Skeletal muscle tissue (tissue), 4 donors: ENCODE results near the gene CNEP1R1. TPM values are rescaled to one million over a fixed set of nuclear protein-coding genes. Genes with fewer than 3 reads are reported as not detected.

ENCODE experiments used
- H3K27ac ChIP-seq: one replicate; pipeline ENCODE4 v1.7.0; 2013; ENCODE audit warnings: mild to moderate bottlenecking, low read depth, low read length, inconsistent platforms
- H3K27me3 ChIP-seq, 3 donors: one replicate each; pipeline ENCODE4 v1.7.0; 2013; ENCODE audit warnings: low read length in 3 of 3; ENCODE audit not compliant: control insufficient read depth in 3 of 3, insufficient read depth in 3 of 3
- H3K36me3 ChIP-seq, 3 donors: one replicate each; pipeline ENCODE4 v1.7.0; 2013; ENCODE audit warnings: low read length in 3 of 3; ENCODE audit not compliant: control insufficient read depth in 3 of 3, insufficient read depth in 3 of 3
- H3K4me1 ChIP-seq, 3 donors: one replicate each; pipeline ENCODE4 v1.7.0; 2013; ENCODE audit warnings: low read length in 3 of 3, mild to moderate bottlenecking in 3 of 3; ENCODE audit not compliant: control insufficient read depth in 3 of 3, insufficient read depth in 3 of 3
- H3K4me3 ChIP-seq, 3 donors: one replicate each; pipeline ENCODE4 v1.7.0; 2013; ENCODE audit warnings: low read length in 3 of 3
- H3K9ac ChIP-seq, 3 donors: one replicate each; pipeline ENCODE4 v1.7.0; 2013; ENCODE audit warnings: low read length in 3 of 3, mild to moderate bottlenecking in 3 of 3, moderate library complexity in 2 of 3, low read depth in 1 of 3
- H3K9me3 ChIP-seq, 3 donors: one replicate each; pipeline ENCODE4 v1.7.0; 2013; ENCODE audit warnings: low read length in 3 of 3; ENCODE audit not compliant: control insufficient read depth in 3 of 3
- total RNA-seq: library from RNA; depleted of rRNA; stranded (reverse); fragments of >200 nt; gene quantifications from one replicate; pipeline ENCODE4 v1.2.3, GENCODE V29; 2014
- donor health status: Osteomylitis.

Gene CNEP1R1
- total RNA-seq, 1 donor from 2014 or later, result 34.4 TPM

- no peaks in the 10 kb centered on the region for H3K9me3 ChIP-seq
- no peak overlapping the region for H3K4me3 ChIP-seq
- peaks cover 22 to 28% (median 26%) of the 10 kb centered on the region in 3 donors for H3K4me1 ChIP-seq
- peak overlapping the region in 1 of 3 donors; percentile 26 for H3K9ac ChIP-seq
- H3K36me3 ChIP-seq, result peaks cover 8 to 22% (median 19%) of the 10 kb centered on the region in 3 donors
- H3K27ac ChIP-seq, result no peak overlapping the region
- no peaks in the 10 kb centered on the region for H3K27me3 ChIP-seq
Observed at GRCh38 chr16:50068550-50068949, 43.5 kb downstream of the CNEP1R1 start.

- no peak overlapping the region for H3K27ac ChIP-seq
- H3K9me3 ChIP-seq, result no peaks in the 10 kb centered on the region
- H3K27me3 ChIP-seq, result no peaks in the 10 kb centered on the region
- no peak overlapping the region for H3K9ac ChIP-seq
- peaks cover 22 to 28% (median 26%) of the 10 kb centered on the region in 3 donors for H3K4me1 ChIP-seq
- peaks cover 8 to 22% (median 19%) of the 10 kb centered on the region in 3 donors for H3K36me3 ChIP-seq
- no peak overlapping the region for H3K4me3 ChIP-seq
Observed at GRCh38 chr16:50069060-50069459, 44.0 kb downstream of the CNEP1R1 start.

DNA sequence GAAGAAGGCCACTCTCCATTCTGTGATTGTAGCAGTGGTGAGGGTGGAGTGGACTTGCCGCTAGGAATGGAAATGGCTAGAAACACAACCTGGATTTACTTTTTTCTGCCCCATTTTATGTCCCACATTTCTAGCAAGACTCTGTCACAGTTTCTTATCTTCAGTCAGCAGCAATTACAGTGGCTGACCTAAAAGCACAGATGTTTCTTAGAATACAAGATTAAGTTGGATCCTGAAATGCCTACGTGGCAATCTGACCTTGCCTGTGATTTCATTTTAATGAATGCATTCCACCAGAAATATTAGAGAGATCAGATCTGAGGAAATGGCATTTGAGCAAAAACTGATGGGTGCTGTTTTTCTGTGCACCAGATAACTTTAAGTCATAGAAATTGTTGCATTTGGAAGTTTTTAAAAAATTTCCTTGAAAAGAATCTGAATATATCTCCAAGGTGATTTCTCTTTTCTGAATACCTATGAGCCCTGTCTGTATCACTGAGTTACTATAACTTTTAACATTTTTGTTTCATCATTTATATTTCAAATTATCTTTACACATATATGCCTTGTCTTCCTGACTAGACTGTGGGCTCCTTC is 46.1 kb downstream of the CNEP1R1 start:
- Histone ChIP-seq H3K36me3 (peaks cover 10 to 27% (median 19%) of the 10 kb centered on the region in 3 donors), H3K9ac (no peak overlapping the region), H3K27ac (no peak overlapping the region), H3K9me3 (no peaks in the 10 kb centered on the region), H3K4me1 (peaks cover 19 to 28% (median 24%) of the 10 kb centered on the region in 3 donors), H3K27me3 (no peaks in the 10 kb centered on the region), H3K4me3 (no peak overlapping the region)

GRCh38 chr16:50072730-50073129 is 47.7 kb downstream of the CNEP1R1 start:
- H3K36me3 ChIP-seq, result peaks cover 10 to 29% (median 23%) of the 10 kb centered on the region in 3 donors
- no peak overlapping the region for H3K4me3 ChIP-seq
- H3K9ac ChIP-seq, result no peak overlapping the region

DNA sequence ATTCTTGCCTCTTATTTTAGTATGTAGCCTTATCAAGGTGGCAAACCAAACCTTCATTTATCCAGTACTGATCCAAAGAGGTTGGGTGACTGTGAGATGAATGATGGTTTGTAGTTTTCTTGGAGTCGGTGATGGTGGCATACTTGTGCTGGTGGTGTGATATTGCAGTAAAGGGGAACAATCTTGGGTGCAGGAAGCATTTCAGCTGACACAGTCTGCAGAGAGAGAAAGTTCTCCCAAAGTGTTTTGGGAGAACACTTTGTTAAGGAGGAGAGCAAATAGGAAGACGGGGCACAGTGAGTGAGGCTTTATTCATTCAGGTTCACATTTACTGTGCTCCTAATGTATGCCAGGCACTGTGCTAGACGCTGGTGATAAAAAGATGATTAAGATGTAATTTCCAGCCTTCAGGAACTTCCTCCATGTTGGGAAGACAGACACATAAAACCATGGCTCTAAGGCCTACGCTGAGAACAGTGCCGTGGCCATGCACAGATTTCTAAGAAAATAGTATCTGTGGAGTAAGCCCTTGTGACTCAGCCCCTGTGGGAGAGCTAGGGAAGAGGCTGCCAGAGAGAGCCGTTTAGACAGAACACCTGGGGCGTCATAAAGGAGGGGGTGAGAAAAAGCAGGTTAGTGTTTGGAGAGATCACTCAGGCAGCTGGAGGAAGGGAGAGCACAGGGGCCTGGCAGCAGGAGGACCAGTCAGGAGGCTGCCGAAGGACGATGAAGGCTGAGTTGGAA is 54.5 kb downstream of the CNEP1R1 start:
- no peak overlapping the region for H3K27ac ChIP-seq
- H3K4me1 ChIP-seq, result no peaks in the 10 kb centered on the region
- no peaks in the 10 kb centered on the region for H3K27me3 ChIP-seq
- H3K9me3 ChIP-seq, result no peaks in the 10 kb centered on the region
- H3K4me3 ChIP-seq, result no peak overlapping the region
- H3K36me3 ChIP-seq, result peaks cover 24 to 30% (median 29%) of the 10 kb centered on the region in 3 donors
- no peak overlapping the region for H3K9ac ChIP-seq

More at GRCh38 chr16:50072730-50073129, 47.7 kb downstream of the CNEP1R1 start:
- Histone ChIP-seq H3K27me3 (no peaks in the 10 kb centered on the region), H3K9me3 (no peaks in the 10 kb centered on the region), H3K27ac (no peak overlapping the region), H3K4me1 (peaks cover 6 to 13% (median 10%) of the 10 kb centered on the region in 3 donors)

GRCh38 chr16:50081428-50082018 is 56.5 kb downstream of the CNEP1R1 start:
- no peak overlapping the region for H3K9ac ChIP-seq
- no peak overlapping the region for H3K4me3 ChIP-seq
- no peaks in the 10 kb centered on the region for H3K9me3 ChIP-seq
- peaks cover 36 to 46% (median 43%) of the 10 kb centered on the region in 3 donors for H3K36me3 ChIP-seq
- no peaks in the 10 kb centered on the region for H3K27me3 ChIP-seq
- no peak overlapping the region for H3K27ac ChIP-seq
- no peaks in the 10 kb centered on the region for H3K4me1 ChIP-seq

- H3K36me3 ChIP-seq, result peaks cover 45 to 53% (median 52%) of the 10 kb centered on the region in 3 donors
- H3K27ac ChIP-seq, result no peak overlapping the region
- no peaks in the 10 kb centered on the region for H3K9me3 ChIP-seq
- no peaks in the 10 kb centered on the region for H3K4me1 ChIP-seq
- H3K4me3 ChIP-seq, result no peak overlapping the region
- H3K9ac ChIP-seq, result no peak overlapping the region
- no peaks in the 10 kb centered on the region for H3K27me3 ChIP-seq
Observed at GRCh38 chr16:50083996-50084395, 59.0 kb downstream of the CNEP1R1 start.

DNA sequence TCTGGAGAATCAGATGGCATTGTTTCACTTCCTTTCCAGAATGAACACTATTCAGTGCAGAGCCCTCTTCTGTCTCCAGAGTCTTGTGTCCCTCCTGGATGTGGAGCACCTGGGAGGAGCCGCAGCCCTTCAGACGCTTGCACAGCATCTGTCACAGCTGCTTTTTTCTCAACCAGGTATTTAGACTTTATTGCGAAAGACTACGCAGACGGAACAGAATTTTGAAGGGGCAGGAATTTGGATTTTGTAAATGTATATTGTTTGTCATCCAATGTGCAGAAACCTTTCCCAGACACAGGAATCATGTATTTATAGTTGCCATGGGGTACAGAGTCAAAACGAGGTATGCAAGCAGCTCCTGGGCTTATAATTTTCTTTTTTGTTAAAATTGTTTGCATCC is 61.2 kb downstream of the CNEP1R1 start:
- no peak overlapping the region for H3K27ac ChIP-seq
- H3K9me3 ChIP-seq, result no peaks in the 10 kb centered on the region
- H3K4me3 ChIP-seq, result no peak overlapping the region
- no peaks in the 10 kb centered on the region for H3K4me1 ChIP-seq
- no peak overlapping the region for H3K9ac ChIP-seq
- no peaks in the 10 kb centered on the region for H3K27me3 ChIP-seq
- H3K36me3 ChIP-seq, result peaks cover 35 to 50% (median 44%) of the 10 kb centered on the region in 3 donors
